ENCODE results near the gene H6PD.

The H6PD gene

DNA sequence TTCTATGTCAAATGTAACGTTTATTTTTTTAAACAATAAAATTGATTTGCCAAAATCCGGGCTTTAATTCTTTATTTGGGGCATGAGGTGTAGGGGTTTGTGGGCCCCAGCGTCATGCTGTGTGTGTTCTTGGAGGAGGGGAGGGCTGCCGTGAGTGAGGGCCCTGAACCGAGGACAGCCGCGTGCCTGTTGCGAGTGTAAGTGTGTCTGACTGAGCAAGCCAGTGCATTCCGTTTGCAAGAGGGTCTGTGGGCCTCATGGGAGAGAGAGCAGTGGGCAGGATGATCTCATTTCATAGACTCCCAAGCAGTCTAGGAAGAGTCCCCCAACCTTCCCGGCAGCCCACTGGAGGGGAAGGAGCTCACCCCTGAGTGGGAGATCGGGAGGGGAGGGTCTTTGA is 36.7 kb downstream of the H6PD start:
- Histone ChIP-seq H3K9me3 (no peaks in the 10 kb centered on the region), H3K4me3 (ENCODE audit: low read depth, low read length) (no peak overlapping the region), H3K4me1 (no peaks in the 10 kb centered on the region), H3K36me3 (no peaks in the 10 kb centered on the region), H3K27me3 (no peaks in the 10 kb centered on the region)
- no peak for DNase-seq
- TF ChIP-seq, protein P1, sequence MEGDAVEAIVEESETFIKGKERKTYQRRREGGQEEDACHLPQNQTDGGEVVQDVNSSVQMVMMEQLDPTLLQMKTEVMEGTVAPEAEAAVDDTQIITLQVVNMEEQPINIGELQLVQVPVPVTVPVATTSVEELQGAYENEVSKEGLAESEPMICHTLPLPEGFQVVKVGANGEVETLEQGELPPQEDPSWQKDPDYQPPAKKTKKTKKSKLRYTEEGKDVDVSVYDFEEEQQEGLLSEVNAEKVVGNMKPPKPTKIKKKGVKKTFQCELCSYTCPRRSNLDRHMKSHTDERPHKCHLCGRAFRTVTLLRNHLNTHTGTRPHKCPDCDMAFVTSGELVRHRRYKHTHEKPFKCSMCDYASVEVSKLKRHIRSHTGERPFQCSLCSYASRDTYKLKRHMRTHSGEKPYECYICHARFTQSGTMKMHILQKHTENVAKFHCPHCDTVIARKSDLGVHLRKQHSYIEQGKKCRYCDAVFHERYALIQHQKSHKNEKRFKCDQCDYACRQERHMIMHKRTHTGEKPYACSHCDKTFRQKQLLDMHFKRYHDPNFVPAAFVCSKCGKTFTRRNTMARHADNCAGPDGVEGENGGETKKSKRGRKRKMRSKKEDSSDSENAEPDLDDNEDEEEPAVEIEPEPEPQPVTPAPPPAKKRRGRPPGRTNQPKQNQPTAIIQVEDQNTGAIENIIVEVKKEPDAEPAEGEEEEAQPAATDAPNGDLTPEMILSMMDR (IDR thresholded peaks at IDR 0.05; ENCODE audit: low read depth, low read length), result no peak

- no peaks in the 10 kb centered on the region for H3K4me1 ChIP-seq
- TF ChIP-seq, protein P1 (IDR thresholded peaks at IDR 0.05; ENCODE audit: low read depth, low read length), result no peak
Measured at GRCh38 chr1:9271861-9272595, 37.5 kb downstream of the H6PD start.

GRCh38 chr1:9273177-9273576 is 38.6 kb downstream of the H6PD start:
- no peaks in the 10 kb centered on the region for H3K9me3 ChIP-seq

More at GRCh38 chr1:9271861-9272595, 37.5 kb downstream of the H6PD start:
- H3K36me3 ChIP-seq, result no peaks in the 10 kb centered on the region
- DNase-seq, result no peak
- H3K9me3 ChIP-seq, result no peaks in the 10 kb centered on the region
- H3K4me3 ChIP-seq (ENCODE audit: low read depth, low read length), result no peak overlapping the region
- no peaks in the 10 kb centered on the region for H3K27me3 ChIP-seq

DNA sequence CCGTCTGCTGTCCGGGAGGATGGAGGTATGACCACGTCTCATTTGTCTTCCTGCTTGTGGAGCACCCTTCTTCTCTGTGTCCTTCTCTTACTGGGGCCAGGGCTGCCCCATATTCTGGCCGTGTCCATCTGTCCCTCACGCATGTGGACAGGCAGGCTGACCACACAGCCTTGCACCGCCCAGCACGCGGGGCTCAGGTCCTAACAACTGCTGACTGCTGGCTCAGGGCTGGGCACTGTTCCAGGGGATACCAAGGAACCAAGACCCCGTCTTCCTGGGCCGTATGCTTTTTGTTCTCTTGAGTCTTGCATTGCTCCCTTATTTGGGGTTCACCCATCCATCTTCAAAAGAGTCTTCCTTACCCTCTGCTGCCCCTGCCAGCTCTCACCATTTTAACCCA is 40.6 kb downstream of the H6PD start:
- Histone ChIP-seq H3K27me3 (no peaks in the 10 kb centered on the region), H3K9me3 (no peaks in the 10 kb centered on the region), H3K36me3 (no peaks in the 10 kb centered on the region), H3K4me3 (ENCODE audit: low read depth, low read length) (no peak overlapping the region), H3K4me1 (no peaks in the 10 kb centered on the region)
- no peak for DNase-seq
- TF ChIP-seq, protein P1 (IDR thresholded peaks at IDR 0.05; ENCODE audit: low read depth, low read length), result no peak

More at GRCh38 chr1:9273177-9273576, 38.6 kb downstream of the H6PD start:
- H3K36me3 ChIP-seq, result no peaks in the 10 kb centered on the region
- no peak overlapping the region for H3K4me3 ChIP-seq (ENCODE audit: low read depth, low read length)
- no peaks in the 10 kb centered on the region for H3K27me3 ChIP-seq
- TF ChIP-seq, protein P1 (IDR thresholded peaks at IDR 0.05; ENCODE audit: low read depth, low read length), result no peak
- no peak for DNase-seq
- H3K4me1 ChIP-seq, result no peaks in the 10 kb centered on the region

DNA sequence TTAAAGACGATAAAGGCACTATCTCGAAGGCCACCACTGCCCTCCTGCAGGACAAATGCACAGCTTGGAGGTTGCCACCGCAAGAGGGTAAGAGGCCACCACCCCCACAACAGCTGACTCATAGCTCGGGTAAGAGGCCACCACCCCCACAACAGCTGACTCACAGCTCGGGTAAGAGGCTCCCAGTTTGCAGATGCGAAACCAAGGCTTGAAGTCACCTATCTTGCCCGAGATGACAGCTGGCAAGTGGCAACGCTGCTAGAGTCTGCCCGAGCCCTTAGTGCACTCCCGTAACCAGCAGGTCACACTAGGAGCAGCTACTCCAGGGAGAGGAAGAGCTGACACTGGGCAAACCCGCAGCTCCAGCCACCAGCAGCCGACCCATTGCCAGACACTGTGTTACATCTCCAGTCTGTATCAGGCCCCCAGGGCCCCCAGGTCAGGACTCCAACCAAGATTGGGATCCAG is 41.0 kb downstream of the H6PD start:
- no peak for DNase-seq
- H3K9me3 ChIP-seq, result no peaks in the 10 kb centered on the region
- no peak overlapping the region for H3K4me3 ChIP-seq (ENCODE audit: low read depth, low read length)
- H3K4me1 ChIP-seq, result no peaks in the 10 kb centered on the region
- no peaks in the 10 kb centered on the region for H3K27me3 ChIP-seq
- H3K36me3 ChIP-seq, result no peaks in the 10 kb centered on the region
- TF ChIP-seq, protein P1 (IDR thresholded peaks at IDR 0.05; ENCODE audit: low read depth, low read length), result no peak

DNA sequence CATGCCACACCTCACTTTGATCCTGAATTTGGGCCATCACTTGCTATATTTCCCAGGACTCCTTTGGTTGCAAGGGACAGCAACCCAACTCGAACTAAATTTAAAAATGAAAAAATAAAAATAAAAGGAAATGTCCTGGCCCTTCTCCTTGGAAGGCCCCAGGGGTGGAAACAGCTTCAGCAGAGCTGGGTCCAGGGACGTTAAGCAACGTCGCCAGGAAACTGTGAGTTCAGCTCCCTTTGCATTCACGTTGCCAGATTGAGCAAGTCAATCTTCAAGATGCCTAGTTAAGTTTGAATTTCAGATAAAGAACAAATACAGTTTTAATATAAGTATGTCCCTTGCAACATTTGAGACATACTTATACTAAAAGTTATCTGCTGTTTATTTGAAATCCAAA is 43.5 kb downstream of the H6PD start:
- H3K27me3 ChIP-seq, result no peaks in the 10 kb centered on the region
- no peak for DNase-seq
- H3K4me3 ChIP-seq (ENCODE audit: low read depth, low read length), result no peak overlapping the region
- TF ChIP-seq, protein P1 (IDR thresholded peaks at IDR 0.05; ENCODE audit: low read depth, low read length), result no peak
- no peaks in the 10 kb centered on the region for H3K9me3 ChIP-seq
- H3K4me1 ChIP-seq, result no peaks in the 10 kb centered on the region
- no peaks in the 10 kb centered on the region for H3K36me3 ChIP-seq
